ENCODE data around the gene COX19.

- no peak for TF ChIP-seq CTCF (IDR thresholded peaks at IDR 0.05)
- no peak for TF ChIP-seq EZH2 (IDR thresholded peaks at IDR 0.05; ENCODE audit: borderline replicate concordance, insufficient read depth, low read depth, low read length, poor library complexity, severe bottlenecking)
These were observed 3.2 kb upstream of the COX19 start for GRCh38 chr7:978416-979091.

All from B cell (primary cell).